ENCODE results near the gene AGMO.

Gene AGMO

GRCh38 chr7:15580604-15581351, 19.0 kb upstream of the AGMO start:
- TF ChIP-seq, protein P1, sequence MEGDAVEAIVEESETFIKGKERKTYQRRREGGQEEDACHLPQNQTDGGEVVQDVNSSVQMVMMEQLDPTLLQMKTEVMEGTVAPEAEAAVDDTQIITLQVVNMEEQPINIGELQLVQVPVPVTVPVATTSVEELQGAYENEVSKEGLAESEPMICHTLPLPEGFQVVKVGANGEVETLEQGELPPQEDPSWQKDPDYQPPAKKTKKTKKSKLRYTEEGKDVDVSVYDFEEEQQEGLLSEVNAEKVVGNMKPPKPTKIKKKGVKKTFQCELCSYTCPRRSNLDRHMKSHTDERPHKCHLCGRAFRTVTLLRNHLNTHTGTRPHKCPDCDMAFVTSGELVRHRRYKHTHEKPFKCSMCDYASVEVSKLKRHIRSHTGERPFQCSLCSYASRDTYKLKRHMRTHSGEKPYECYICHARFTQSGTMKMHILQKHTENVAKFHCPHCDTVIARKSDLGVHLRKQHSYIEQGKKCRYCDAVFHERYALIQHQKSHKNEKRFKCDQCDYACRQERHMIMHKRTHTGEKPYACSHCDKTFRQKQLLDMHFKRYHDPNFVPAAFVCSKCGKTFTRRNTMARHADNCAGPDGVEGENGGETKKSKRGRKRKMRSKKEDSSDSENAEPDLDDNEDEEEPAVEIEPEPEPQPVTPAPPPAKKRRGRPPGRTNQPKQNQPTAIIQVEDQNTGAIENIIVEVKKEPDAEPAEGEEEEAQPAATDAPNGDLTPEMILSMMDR (IDR thresholded peaks at IDR 0.05): no peak

DNA sequence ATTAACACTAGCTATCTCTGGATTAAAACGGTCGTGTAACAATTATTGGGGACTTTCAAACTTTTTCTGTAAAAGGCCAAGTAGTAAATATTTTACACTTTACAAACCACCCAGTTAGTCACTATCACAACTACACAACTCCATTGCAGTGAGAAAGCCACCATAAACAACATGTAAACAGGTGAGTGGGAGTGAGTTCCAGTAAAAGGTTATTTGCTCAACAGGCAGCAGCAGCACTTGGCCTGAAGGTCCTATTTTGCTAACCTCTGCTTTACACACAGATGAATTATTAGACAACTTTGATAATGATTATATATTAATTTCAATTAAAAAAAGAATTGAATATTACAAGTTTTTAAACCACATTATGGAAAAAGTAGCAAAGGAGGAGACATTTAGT, 15.8 kb upstream of the AGMO start:
- TF ChIP-seq, protein P1 (IDR thresholded peaks at IDR 0.05): no peak

DNA sequence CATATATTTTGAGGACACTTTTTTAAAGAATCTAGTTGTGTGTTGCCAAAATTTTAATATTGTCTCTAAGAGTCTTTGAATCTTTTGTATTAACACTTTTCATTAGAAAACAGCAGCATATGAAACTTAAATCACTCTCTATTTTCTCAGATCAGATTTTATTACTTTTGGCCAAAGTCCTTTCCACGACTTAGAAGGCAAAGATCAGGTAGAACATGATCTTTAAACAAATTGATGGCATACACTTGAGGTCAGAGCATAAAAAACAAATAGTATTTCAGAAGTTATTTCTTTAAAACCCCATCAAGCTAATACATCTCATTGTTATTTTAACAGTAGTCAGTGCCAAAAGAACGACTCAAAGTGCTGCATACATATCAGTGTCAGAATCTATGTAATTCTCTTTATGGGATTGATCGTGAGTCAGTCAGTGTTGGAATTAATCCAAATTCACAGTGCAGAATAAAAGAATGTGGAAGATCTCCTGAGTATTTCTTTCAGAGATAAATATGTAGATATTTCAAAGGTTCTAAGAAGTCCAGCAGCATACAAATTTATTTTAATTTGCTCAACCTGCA, 9.6 kb upstream of the AGMO start:
- TF ChIP-seq, protein P1 (IDR thresholded peaks at IDR 0.05): no peak

GRCh38 chr7:15567652-15568051, 5.8 kb upstream of the AGMO start:
- TF ChIP-seq, protein P1 (IDR thresholded peaks at IDR 0.05): no peak

DNA sequence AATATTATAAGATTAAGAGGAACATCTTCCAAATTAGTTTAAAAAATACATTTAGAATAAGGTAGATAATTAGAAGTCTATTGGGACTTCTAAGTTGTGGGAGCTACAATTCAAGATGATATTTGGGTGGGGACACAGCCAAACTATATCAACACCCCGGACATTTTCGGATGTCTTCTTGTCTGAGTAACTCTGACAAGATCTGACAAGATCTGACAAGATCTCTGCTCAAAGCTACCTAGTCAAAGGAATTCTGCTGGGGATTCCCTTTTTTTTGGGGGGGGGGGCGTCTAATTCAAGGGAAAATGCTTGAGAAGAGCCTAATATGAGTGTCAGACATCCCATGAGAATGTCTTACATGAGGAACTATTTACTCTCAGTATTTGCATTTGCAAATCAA, 5.2 kb upstream of the AGMO start:
- TF ChIP-seq, protein P1 (IDR thresholded peaks at IDR 0.05): no peak

GRCh38 chr7:15566476-15566875, 4.7 kb upstream of the AGMO start:
- TF ChIP-seq, protein P1 (IDR thresholded peaks at IDR 0.05): no peak

DNA sequence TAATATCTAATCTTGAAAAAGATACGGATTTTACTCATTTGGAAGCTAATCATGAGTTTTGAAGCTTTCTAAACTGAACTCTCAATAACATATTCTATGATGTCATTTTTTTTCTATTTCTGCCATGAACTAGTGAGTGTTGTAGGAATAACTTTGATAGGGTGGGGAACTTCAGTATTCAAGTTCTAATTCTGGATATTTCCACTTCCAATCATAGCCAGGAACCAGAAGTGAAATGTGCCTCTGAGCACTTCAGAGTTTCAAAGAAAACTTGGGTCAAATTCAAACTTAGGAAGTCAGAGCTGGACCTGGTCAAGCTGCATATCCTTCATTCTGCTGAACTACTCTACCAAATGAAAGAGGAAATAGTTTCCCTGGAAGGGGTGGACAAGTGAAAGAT, 847 bp downstream of the AGMO start:
- TF ChIP-seq, protein P1 (IDR thresholded peaks at IDR 0.05): no peak
